ENCODE data around the gene ACAP3. TPM values are rescaled to one million over a fixed set of nuclear protein-coding genes. Genes with fewer than 3 reads are reported as not detected.

ACAP3 gene
- total RNA-seq, 1 experiment from 2014 or later = 30.7 TPM

DNA sequence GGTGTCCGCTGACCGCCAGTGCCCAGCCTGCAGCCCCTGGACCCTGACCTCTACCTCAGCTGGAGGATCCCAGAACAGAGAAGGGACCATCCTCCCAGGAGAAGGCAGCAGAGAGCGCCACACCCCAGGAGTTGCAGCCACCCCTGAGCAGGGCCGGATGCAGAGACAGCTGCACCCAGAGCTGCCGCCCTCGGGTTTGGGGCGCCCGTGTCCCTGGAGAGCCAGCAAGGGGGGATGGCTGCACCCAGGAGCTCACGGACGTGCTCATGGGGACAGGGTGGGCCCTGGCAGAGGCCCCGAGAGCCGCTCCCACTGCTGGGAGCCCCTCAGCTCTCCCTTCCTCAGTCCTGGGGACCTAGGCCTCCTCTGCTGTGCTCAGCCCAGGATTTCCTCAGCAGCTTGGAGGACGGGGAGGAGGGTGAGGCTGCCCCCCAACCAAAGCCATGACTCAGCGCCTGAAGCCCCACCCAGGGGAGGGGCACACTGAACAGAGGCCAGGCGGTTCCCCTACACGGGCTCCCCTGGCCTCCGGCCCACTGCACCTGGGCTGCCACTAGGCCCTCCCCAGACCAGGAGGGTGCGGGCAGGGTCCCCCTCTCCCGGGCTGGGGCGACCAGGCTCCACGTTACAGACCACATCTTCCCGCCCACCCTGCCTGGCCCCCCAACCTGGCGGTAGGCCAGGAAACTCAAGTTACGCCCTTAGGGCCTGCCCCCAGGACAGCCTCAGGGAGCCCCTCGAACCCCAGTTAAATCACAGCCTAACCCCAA is 2.2 kb downstream of the ACAP3 start:
- ATAC-seq (no peak), DNase-seq (ENCODE audit: low read depth, low spot score) (no peak)
- H3K27me3 ChIP-seq (ENCODE audit: control insufficient read depth, insufficient read depth, low read length) = no peaks in the 10 kb centered on the region
- peak overlapping the region; percentile 59 for H3K27ac ChIP-seq (ENCODE audit: low read length)
- no peak overlapping the region for H3K4me3 ChIP-seq (ENCODE audit: low read depth in 2 of 2, low read length in 2 of 2)
- H3K36me3 ChIP-seq (ENCODE audit: control insufficient read depth, insufficient read depth, low read length) = no peaks in the 10 kb centered on the region; the same call in 1 of the 2 replicates
- H3K4me1 ChIP-seq (ENCODE audit: control insufficient read depth, insufficient read depth, low read length) = peaks cover 41% of the 10 kb centered on the region
- BruUV-seq (replicated peaks) = no TSS peak
- intact Hi-C loops (cut with micrococcal nuclease; ENCODE audit: unreplicated experiment) = no loop called here
- no peak for TF ChIP-seq TCF7L2 (IDR thresholded peaks at IDR 0.05; ENCODE audit: low read depth, low read length)
- TF ChIP-seq, protein P1, sequence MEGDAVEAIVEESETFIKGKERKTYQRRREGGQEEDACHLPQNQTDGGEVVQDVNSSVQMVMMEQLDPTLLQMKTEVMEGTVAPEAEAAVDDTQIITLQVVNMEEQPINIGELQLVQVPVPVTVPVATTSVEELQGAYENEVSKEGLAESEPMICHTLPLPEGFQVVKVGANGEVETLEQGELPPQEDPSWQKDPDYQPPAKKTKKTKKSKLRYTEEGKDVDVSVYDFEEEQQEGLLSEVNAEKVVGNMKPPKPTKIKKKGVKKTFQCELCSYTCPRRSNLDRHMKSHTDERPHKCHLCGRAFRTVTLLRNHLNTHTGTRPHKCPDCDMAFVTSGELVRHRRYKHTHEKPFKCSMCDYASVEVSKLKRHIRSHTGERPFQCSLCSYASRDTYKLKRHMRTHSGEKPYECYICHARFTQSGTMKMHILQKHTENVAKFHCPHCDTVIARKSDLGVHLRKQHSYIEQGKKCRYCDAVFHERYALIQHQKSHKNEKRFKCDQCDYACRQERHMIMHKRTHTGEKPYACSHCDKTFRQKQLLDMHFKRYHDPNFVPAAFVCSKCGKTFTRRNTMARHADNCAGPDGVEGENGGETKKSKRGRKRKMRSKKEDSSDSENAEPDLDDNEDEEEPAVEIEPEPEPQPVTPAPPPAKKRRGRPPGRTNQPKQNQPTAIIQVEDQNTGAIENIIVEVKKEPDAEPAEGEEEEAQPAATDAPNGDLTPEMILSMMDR (IDR thresholded peaks at IDR 0.05) = peak; percentile 42
- H3K9me3 ChIP-seq (ENCODE audit: control insufficient read depth, insufficient read depth, low read depth, low read length) = no peaks in the 10 kb centered on the region
- ChIA-PET POLR2A (no interaction called here), CTCF (no interaction called here)
- in situ Hi-C loops (cut with HindIII; ENCODE audit: low pct_unique_long_range_greater_than_20kb, low sequenced_read_pairs) = no loop called here

DNA sequence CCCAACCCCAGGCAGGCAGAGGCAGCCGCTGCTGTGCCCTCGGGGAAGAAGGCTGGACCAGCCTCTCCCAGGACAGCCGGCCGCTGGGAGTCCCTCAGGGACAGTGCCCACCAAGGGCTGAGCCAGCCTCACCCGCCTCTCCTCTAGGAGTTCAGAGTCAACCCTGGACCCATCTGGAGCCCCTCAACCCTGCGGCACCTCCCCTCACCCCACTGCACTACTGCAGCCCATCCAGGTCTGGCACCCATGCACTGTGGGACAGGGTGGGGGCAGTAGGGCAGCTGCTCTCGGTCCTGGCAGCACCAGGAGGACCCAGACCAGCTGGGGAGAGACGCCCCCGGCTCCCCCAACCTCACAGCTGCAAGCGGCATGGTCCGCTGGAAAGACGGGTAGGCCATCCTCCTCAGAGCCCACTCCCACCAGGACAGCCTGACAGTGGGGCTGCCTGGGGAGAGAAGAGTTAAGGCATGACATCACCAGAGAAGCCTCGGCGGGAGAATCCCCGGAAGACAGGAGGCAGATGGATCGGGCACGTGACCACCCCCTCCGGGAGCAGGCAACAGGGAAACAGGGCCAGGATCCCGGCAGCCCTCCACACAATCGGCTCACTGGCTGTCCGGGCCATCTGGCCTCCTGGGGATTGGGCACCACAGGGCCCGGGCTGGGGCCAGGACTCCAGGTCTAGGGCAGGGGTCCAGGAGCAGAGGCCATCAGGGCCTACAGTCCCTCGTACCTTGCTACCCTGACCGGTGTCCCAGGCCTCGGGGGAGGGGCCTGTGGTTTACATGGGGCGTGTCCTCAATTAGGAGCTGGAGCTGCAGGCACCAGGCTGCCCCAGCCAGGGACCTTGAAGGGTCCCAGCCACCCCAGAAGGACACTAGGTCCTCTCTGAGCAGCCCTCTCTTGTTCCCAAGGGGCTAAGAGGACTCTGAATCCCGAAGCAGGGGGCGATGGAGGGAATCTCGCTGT is 3.1 kb downstream of the ACAP3 start:
- H3K27me3 ChIP-seq (ENCODE audit: control insufficient read depth, insufficient read depth, low read length) = no peaks in the 10 kb centered on the region
- intact Hi-C loops (cut with micrococcal nuclease; ENCODE audit: unreplicated experiment) = no loop called here
- TF ChIP-seq SIN3A (IDR thresholded peaks at IDR 0.05; ENCODE audit: borderline replicate concordance, insufficient read depth, low read depth, low read length) (no peak), TCF7L2 (IDR thresholded peaks at IDR 0.05; ENCODE audit: low read depth, low read length) (no peak), POLR2AphosphoS5 (IDR thresholded peaks at IDR 0.05; ENCODE audit: low read depth, low read length) (no peak)
- TF ChIP-seq, protein P2, sequence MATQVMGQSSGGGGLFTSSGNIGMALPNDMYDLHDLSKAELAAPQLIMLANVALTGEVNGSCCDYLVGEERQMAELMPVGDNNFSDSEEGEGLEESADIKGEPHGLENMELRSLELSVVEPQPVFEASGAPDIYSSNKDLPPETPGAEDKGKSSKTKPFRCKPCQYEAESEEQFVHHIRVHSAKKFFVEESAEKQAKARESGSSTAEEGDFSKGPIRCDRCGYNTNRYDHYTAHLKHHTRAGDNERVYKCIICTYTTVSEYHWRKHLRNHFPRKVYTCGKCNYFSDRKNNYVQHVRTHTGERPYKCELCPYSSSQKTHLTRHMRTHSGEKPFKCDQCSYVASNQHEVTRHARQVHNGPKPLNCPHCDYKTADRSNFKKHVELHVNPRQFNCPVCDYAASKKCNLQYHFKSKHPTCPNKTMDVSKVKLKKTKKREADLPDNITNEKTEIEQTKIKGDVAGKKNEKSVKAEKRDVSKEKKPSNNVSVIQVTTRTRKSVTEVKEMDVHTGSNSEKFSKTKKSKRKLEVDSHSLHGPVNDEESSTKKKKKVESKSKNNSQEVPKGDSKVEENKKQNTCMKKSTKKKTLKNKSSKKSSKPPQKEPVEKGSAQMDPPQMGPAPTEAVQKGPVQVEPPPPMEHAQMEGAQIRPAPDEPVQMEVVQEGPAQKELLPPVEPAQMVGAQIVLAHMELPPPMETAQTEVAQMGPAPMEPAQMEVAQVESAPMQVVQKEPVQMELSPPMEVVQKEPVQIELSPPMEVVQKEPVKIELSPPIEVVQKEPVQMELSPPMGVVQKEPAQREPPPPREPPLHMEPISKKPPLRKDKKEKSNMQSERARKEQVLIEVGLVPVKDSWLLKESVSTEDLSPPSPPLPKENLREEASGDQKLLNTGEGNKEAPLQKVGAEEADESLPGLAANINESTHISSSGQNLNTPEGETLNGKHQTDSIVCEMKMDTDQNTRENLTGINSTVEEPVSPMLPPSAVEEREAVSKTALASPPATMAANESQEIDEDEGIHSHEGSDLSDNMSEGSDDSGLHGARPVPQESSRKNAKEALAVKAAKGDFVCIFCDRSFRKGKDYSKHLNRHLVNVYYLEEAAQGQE (IDR thresholded peaks at IDR 0.05; ENCODE audit: insufficient read depth in 1 of 2, low read depth in 2 of 2, low read length in 1 of 2) = no peak
- TF ChIP-seq, protein P1 (IDR thresholded peaks at IDR 0.05) = no peak
- ChIA-PET CTCF (no interaction called here), POLR2A (no interaction called here)
- peak overlapping the region; percentile 59 for H3K27ac ChIP-seq (ENCODE audit: low read length)
- H3K4me3 ChIP-seq (ENCODE audit: low read depth in 2 of 2, low read length in 2 of 2) = no peak overlapping the region
- in situ Hi-C loops (cut with HindIII; ENCODE audit: low pct_unique_long_range_greater_than_20kb, low sequenced_read_pairs) = no loop called here
- H3K4me1 ChIP-seq (ENCODE audit: control insufficient read depth, insufficient read depth, low read length) = peaks cover 34% of the 10 kb centered on the region
- DNase-seq (ENCODE audit: low read depth, low spot score) (no peak), ATAC-seq (no peak)
- no peaks in the 10 kb centered on the region for H3K9me3 ChIP-seq (ENCODE audit: control insufficient read depth, insufficient read depth, low read depth, low read length)
- BruUV-seq (replicated peaks) = no TSS peak
- H3K36me3 ChIP-seq (ENCODE audit: control insufficient read depth, insufficient read depth, low read length) = no peaks in the 10 kb centered on the region; the same call in 1 of the 2 replicates

Data from Panc1 (cell line).